ENCODE results near the gene NYAP1. TPM values are rescaled to one million over a fixed set of nuclear protein-coding genes. Genes with fewer than 3 reads are reported as not detected.

The NYAP1 gene
- total RNA-seq, 2 donors from 2014 or later, result 0.92 to 0.95 TPM

- ATAC-seq (ENCODE audit: insufficient number of reproducible peaks, low FRiP score, low read depth), result no peak
- H3K36me3 ChIP-seq, result peaks cover 21% of the 10 kb centered on the region
- no peak overlapping the region for H3K27ac ChIP-seq
Measured at GRCh38 chr7:100469227-100470044, 14.3 kb upstream of the NYAP1 start.

GRCh38 chr7:100471021-100471420 lies 12.7 kb upstream of the NYAP1 start:
- no peak overlapping the region for H3K4me3 ChIP-seq
- H3K27ac ChIP-seq, result no peak overlapping the region
- ATAC-seq (ENCODE audit: insufficient number of reproducible peaks, low FRiP score, low read depth), result no peak
- DNase-seq (ENCODE audit: low spot score), result no peak
- no peaks in the 10 kb centered on the region for H3K27me3 ChIP-seq (replicated peaks; ENCODE audit: insufficient read depth)
- H3K36me3 ChIP-seq, result peaks cover 25% of the 10 kb centered on the region
- H3K4me1 ChIP-seq (ENCODE audit: control insufficient read depth in 1 of 2, low read depth in 2 of 2), result peaks cover 25 to 55% of the 10 kb centered on the region in 2 donors
- H3K9me3 ChIP-seq, result no peaks in the 10 kb centered on the region
- TF ChIP-seq, protein P1, sequence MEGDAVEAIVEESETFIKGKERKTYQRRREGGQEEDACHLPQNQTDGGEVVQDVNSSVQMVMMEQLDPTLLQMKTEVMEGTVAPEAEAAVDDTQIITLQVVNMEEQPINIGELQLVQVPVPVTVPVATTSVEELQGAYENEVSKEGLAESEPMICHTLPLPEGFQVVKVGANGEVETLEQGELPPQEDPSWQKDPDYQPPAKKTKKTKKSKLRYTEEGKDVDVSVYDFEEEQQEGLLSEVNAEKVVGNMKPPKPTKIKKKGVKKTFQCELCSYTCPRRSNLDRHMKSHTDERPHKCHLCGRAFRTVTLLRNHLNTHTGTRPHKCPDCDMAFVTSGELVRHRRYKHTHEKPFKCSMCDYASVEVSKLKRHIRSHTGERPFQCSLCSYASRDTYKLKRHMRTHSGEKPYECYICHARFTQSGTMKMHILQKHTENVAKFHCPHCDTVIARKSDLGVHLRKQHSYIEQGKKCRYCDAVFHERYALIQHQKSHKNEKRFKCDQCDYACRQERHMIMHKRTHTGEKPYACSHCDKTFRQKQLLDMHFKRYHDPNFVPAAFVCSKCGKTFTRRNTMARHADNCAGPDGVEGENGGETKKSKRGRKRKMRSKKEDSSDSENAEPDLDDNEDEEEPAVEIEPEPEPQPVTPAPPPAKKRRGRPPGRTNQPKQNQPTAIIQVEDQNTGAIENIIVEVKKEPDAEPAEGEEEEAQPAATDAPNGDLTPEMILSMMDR (IDR thresholded peaks at IDR 0.05), result no peak

More at GRCh38 chr7:100469227-100470044, 14.3 kb upstream of the NYAP1 start:
- H3K9me3 ChIP-seq, result no peaks in the 10 kb centered on the region
- no peak overlapping the region for H3K4me3 ChIP-seq
- peak; percentile 52 for DNase-seq (ENCODE audit: low spot score)
- TF ChIP-seq, protein P1 (IDR thresholded peaks at IDR 0.05), result peak; percentile 97
- H3K4me1 ChIP-seq (ENCODE audit: control insufficient read depth in 1 of 2, low read depth in 2 of 2), result peaks cover 22 to 50% of the 10 kb centered on the region in 2 donors
- no peaks in the 10 kb centered on the region for H3K27me3 ChIP-seq (replicated peaks; ENCODE audit: insufficient read depth)

- ATAC-seq (ENCODE audit: insufficient number of reproducible peaks, low FRiP score, low read depth) (no peak), DNase-seq (ENCODE audit: low spot score) (no peak)
- no peaks in the 10 kb centered on the region for H3K27me3 ChIP-seq (replicated peaks; ENCODE audit: insufficient read depth)
- peak overlapping the region; percentile 48 to 70 for H3K27ac ChIP-seq
- TF ChIP-seq, protein P1 (IDR thresholded peaks at IDR 0.05), result no peak
- no peak overlapping the region for H3K4me3 ChIP-seq
- H3K9me3 ChIP-seq, result no peaks in the 10 kb centered on the region
- H3K36me3 ChIP-seq, result peaks cover 20% of the 10 kb centered on the region
- peaks cover 33 to 58% of the 10 kb centered on the region in 2 donors for H3K4me1 ChIP-seq (ENCODE audit: control insufficient read depth in 1 of 2, low read depth in 2 of 2)
Measured at GRCh38 chr7:100472121-100472851, 11.4 kb upstream of the NYAP1 start.

DNA sequence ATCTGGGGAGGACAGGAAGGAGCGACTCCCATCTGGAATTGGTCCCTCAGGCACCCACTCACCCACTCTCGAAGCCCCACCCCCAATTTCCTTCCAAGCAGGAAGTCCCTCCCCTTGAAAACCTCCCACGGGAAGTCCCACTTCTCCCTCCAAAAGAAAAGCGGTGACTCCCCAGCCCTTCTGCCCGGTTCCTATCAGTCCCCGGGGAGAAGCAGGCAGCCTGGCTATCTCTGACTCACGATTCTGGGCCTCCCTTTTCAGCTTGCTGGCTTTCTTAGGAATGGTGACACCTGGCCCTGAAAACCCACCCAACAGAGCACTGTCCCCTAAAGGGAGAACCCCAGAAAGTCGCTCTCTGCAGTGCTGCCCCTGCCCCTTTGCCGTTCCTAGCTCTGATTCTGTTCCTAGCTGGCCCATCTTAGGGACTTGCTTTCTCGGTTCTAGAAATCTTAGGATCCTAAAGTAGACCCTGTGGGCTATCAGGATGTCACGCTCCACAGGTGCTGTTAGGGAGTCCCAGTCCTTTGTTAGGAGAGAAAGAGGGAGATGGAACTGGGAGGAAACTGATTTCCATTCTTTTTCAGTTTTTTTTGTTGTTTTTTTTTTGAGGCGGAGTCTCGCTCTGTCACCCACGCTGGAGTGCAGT lies 10.8 kb upstream of the NYAP1 start:
- H3K4me1 ChIP-seq (ENCODE audit: control insufficient read depth in 1 of 2, low read depth in 2 of 2), result peaks cover 38 to 59% of the 10 kb centered on the region in 2 donors
- DNase-seq (ENCODE audit: low spot score) (no peak), ATAC-seq (ENCODE audit: insufficient number of reproducible peaks, low FRiP score, low read depth) (no peak)
- peak overlapping the region; percentile 45 for H3K4me3 ChIP-seq
- peak overlapping the region; percentile 48 to 70 for H3K27ac ChIP-seq
- no peaks in the 10 kb centered on the region for H3K27me3 ChIP-seq (replicated peaks; ENCODE audit: insufficient read depth)
- H3K36me3 ChIP-seq, result peaks cover 20% of the 10 kb centered on the region
- H3K9me3 ChIP-seq, result no peaks in the 10 kb centered on the region
- TF ChIP-seq, protein P1 (IDR thresholded peaks at IDR 0.05), result no peak

DNA sequence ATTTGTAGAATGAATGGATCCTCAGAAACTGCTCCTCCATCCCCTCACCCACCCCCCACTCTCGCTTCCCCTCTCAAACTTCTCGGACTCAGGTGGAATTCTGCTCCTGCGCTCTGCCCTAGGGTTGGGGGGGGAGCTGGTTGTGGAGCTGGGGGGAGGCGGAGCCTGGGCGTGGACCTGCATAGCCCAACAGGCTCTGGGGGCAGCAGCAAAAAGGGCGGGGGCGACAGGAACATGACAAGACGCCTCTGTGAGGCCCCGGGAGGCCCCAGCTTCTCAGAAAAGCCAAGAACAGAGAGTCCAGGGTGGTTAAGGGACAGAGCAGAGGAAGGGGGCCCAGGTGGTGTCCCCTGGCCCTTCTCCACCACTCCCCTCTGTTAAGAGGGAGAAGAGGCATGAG lies 8.2 kb upstream of the NYAP1 start:
- Histone ChIP-seq H3K27me3 (replicated peaks; ENCODE audit: insufficient read depth) (no peaks in the 10 kb centered on the region), H3K27ac (peak overlapping the region; percentile 44 to 90), H3K4me3 (peak overlapping the region; percentile 99), H3K9me3 (no peaks in the 10 kb centered on the region), H3K4me1 (ENCODE audit: control insufficient read depth in 1 of 2, low read depth in 2 of 2) (peaks cover 34 to 61% of the 10 kb centered on the region in 2 donors), H3K36me3 (peaks cover 18% of the 10 kb centered on the region)
- TF ChIP-seq, protein P1 (IDR thresholded peaks at IDR 0.05), result no peak
- DNase-seq (ENCODE audit: low spot score) (no peak), ATAC-seq (ENCODE audit: insufficient number of reproducible peaks, low FRiP score, low read depth) (no peak)
